ENCODE data around the gene DPYSL4. TPM values are rescaled to one million over a fixed set of nuclear protein-coding genes. Genes with fewer than 3 reads are reported as not detected.

DPYSL4 gene
- polyA plus RNA-seq, 5 donors, result 8.0 to 13.5 (median 12.4) TPM

GRCh38 chr10:132239126-132240031, 52.6 kb downstream of the DPYSL4 start:
- no peak for DNase-seq

DNA sequence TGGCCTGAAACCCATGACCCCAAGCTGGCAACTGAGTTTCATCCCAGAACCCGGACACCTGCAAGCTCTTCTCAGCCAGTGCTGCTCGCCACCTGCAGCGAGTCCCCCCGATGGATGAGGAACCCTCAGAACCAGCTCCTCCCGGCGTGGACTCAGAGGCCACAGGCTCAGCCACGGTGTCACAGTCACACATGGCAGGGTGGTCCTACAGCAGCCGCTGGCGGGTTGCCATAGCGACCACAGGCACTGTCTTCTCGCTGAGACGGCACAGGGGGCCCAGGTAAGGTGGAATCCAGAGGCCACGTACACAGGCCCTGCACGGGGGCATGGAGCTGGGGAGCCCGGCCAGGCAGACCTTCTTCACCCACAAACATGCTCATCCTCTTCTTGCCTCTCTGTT, 53.4 kb downstream of the DPYSL4 start:
- no peak for DNase-seq

- no peak for DNase-seq
Measured at GRCh38 chr10:132240581-132240980, 53.8 kb downstream of the DPYSL4 start.

DNA sequence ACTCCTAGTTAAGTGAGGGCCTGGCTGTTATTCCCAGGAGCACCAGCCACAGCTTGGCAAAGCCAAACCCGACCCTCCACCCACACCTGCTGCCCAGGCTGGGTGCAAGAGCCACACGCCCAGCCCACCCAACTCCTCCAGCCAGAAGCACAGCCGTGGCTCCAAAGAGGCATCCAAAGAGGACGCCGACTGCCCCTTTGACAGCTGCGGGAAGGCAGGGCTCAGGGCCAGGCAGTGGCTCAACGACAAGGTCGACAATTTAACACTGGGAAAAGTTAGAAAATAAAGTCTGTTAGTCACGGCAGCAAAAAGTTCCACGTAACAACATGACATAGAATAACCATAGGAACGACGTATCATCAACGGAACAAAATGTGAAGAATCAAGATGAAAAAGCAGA, 54.3 kb downstream of the DPYSL4 start:
- DNase-seq, result no peak

GRCh38 chr10:132241496-132241895, 54.7 kb downstream of the DPYSL4 start:
- DNase-seq, result no peak

DNA sequence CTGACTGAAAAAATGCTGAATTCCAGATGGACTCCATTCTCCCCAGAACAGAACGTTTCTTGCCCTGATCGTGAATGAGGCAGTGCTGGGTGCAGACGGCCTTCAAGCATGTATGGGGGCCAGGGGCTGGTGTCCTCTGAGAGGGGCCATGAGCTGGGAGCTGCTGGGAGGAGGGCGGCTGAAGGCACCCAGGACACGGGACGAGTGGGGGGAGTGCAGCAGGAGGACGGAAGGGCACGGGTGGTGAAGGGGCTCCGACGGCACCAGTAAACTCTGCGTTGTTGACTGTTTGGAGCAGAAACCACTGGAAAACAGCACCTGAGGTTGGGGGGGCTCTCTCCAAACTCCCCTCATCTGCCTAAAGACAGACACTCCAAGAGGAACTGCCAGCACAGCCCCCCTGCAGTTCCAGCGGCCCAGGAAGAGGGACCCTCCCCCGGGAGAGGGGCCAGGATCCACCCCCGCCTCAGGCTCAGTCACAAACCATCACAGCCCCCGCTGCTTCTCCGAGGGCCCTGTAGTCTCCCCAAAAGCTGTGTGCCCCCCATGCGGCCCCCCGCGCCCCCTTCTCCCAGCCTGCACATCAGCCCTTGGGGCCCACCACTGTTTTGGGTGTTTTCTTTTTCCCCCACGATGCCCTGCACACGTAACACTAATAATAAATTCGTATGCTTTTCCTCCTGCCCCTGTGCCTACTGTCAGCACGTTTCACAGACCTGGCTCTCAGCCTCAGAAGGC, 55.5 kb downstream of the DPYSL4 start:
- DNase-seq, result no peak

DNA sequence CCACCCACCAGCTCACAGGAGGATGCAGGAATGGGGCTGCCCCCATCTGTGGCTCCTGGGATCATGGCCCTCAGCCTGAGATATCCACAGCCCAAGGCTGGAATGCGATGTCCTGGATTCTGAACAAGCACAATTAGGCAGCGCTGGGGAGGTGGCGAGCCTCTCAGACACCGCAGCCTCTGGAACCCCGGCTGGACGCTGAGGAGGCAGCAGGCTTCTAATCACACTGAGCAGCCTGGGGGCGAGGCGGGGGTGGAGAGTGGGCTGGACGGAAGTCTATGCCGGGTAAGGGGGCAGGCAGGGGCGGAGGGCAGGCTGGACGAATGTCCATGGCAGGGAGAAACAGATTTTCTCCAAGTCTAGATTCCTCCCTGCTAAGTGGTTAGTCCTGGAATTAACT, 56.4 kb downstream of the DPYSL4 start:
- no peak for DNase-seq

- no peak for DNase-seq
Measured at GRCh38 chr10:132243626-132244025, 56.9 kb downstream of the DPYSL4 start.

DNA sequence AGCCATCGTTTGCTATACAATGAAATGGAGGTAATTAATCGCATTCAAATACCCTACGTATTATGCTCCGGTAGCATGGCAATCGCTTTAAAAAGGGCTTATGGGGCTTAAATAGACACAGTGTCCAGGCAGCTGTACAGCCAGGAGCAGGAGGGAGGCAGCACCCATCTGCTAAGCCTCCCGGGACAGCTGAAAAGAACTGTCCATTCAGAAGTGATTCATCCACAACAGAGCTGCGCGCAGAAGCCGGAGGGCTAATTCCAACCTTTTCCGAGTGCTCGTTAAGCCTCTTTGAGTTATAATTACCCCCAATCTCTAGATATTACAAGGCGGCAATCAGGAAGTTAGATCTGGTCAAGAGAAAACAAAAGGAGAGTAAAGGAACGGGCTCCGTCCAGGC, 58.3 kb downstream of the DPYSL4 start:
- no peak for DNase-seq

GRCh38 chr10:132246296-132246695, 59.5 kb downstream of the DPYSL4 start:
- no peak for DNase-seq

DNA sequence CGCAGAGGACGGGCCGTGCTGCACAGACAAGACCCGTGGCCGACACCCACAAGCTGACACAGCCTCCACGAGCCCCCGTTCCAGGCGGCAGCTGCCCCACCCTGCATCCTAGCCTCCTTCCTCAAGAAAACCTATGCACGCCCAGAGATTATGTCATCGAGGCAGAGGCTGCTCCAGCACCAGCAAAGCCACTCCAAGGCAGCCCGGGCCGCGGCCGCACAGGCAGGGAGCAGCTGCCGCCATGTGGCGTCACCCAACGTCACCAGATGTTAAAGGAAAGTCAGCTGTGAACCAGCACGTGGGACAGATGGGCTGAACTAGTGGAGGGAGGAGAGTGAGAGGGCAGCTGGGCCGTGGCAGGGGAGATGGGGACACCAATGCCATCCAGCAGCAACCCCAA, 61.2 kb downstream of the DPYSL4 start:
- no peak for DNase-seq

DNA sequence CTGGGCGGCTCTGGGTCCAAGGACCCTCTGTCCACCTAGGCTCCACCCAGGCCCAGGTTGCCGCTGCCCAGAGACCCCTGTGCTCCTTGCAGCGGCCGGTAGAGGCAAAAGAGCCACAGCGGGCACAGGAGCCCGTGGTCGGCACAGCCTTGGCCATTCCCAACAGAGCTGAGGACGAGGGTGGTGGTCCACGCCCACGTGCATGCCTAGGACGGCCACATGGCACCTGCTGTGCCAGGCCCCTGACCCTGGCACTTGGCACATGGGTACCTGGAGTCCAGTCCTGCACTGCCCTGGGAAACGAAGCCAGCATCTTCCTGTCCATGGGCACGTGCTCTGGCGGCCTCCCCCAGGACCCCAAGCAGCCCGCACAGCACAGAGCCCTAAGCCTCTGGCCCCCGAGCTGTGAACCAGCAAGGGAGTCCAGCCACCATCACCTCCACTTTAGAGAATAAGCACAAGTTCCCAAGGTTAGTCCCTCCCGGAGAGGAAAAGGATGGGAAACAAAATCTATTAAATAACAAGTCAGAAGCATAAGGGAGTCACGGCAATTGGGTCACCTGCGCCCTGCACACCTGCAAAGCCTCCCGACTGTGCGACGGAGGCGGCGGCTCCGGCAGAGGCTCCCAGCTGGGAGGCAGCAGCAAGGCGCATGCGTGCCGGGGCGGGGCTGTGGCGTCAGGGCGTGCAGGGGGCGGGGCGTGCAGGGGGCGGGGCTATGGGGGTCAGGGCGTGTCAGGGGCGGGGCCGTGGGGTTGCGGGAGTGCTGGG, 61.9 kb downstream of the DPYSL4 start:
- no peak for DNase-seq

DNA sequence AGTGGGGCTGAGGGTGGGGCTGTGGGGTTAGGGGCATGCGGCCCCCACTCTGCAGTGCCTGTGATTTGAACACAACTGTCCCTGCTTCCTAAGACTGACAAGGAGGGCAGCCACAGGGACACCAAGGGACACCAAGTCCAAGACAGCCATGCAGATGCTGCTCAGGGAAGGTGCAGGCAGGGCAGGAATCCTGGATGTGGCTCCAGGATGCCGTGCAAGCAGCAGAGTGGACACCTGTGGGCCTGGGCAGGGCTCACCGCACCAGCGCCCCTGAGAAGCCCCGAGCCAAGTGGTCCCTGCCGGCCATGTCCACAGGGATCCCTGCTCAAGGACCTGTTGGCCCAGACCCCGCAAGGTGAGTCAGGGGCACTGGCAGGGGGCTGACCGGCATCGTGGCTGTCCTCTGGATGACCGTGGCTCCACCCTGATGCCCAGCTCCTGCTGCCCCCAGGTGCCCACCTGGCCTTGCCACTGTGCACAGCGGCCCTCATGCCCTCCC, 62.5 kb downstream of the DPYSL4 start:
- DNase-seq, result no peak

- DNase-seq, result no peak
Measured at GRCh38 chr10:132249824-132250375, 63.2 kb downstream of the DPYSL4 start.

DNA sequence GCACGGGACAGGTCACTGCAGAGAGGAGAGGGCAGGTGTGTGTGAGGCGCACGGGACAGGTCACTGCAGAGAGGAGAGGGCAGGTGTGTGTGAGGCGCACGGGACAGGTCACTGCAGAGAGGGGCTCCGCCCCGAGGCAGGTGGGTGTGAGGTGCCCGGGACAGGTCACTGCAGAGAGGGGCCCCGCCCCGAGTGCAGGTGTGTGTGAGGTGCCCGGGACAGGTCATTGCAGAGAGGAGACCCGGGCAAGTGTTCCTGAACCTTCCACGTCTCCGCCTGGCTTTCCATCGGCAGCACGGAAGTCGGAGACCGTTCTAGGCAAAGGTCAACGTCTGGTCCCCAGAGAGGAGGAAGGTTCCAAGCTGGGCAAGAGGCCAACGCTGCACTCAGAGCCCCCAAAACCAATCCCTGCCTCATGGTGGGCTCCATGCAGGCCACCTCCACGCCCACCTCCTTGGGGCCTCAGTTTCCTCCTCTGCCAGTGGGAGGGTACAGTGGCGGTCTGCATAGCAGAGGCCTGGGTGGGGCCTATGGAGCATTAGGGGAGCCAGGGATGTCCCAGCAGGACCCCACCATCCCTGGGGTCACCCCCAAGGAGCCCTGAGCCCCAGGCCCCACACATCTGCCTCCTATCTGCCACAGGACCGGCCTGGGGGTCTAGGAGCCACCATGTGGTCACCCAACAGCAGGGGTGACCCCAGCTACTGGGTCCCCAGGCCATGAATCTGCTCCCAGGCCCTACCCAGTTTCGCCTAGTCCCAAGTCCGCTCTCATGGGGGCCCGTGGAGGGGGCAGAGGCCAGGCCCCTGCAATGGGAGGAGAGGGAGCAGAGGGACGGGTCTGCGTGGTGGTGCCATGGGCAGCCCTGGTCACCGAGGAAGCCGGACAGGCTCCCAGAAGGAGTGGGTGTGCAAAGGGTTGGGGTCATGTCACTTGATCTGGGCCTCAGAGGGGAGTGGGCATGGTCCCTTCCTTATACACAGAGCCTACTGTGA, 64.0 kb downstream of the DPYSL4 start:
- DNase-seq, result no peak

DNA sequence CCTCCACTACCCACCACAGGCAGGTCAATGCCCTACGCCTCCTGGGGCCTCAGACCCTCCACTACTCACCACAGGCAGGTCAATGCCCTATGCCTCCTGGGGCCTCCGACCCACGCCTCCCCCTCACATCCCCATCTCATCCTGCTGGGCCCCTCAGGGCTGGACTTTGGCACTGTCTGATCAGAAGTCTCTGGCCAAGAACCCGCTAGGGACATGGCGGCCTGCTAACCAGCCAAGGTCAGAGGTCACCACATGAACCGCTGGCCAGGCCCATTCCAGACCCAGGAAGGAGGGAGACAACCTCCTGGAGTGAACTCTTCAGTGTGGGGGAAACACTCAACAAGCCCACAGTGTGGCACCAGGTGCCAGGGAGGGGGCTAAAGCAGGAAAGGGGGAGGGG, 65.2 kb downstream of the DPYSL4 start:
- no peak for DNase-seq

DNA sequence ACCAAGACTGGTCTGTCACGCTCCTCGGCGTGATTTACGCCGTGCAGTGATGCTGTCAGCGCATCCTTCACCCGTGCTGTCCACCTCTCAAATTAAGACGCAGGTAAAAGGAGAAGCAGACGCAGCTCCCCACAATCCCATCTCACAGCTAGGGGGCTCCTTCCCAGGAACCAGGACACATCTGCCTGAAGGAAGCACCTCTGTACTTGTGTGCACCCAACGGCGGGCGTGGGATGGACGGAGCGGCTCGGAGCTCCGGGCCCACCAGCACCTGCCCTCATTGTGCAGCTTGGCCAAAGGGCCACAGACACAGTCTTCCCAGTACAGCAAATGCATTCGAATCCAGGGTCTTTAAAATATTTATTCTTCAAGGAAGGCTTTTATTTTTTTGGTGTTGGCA, 65.7 kb downstream of the DPYSL4 start:
- DNase-seq, result no peak

- no peak for DNase-seq
Measured at GRCh38 chr10:132253092-132253687, 66.4 kb downstream of the DPYSL4 start.

DNA sequence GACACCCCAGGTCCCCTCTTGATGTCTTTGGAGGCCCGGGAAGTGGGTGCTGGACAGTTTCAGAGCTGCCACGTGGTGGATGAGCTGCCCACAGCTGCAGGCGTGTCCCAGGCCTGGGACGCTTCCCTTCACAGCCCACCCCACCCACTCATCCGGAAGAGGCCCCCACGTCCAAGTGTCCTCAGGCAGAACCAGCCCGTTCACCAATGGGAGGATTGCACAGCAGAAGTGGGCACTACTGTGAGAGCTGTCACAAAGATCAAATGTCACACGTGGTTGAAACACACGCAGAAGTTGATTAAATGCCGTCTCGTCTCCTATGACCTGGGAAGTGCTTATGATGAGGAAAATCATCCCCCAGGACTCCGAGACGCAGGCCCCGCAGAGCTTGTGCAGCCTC, 68.1 kb downstream of the DPYSL4 start:
- DNase-seq, result no peak
